Ishikawa (cell line): ENCODE results near the gene KRT81.
A peak's percentile ranks its signal among the peaks of the same experiment; 100 is the strongest.

Experiments
- CEBPB ChIP-seq: IDR thresholded peaks from 2 replicates; pipeline ENCODE4 v1.6.1; 2012
- CREB1 ChIP-seq: IDR thresholded peaks from 2 replicates; pipeline ENCODE4 v1.6.1; 2012; ENCODE audit warnings: low read depth
- EP300 ChIP-seq: IDR thresholded peaks from 2 replicates; pipeline ENCODE4 v1.6.1; 2012; ENCODE audit warnings: borderline replicate concordance
- MAX ChIP-seq: IDR thresholded peaks from 2 replicates; pipeline ENCODE4 v1.6.1; 2012
- NFIC ChIP-seq: IDR thresholded peaks from 2 replicates; pipeline ENCODE4 v1.6.1; 2012
- RAD21 ChIP-seq: IDR thresholded peaks from 2 replicates; pipeline ENCODE4 v1.6.1; 2012; ENCODE audit warnings: low read depth
- REST ChIP-seq: IDR thresholded peaks from 2 replicates; pipeline ENCODE4 v1.6.1; 2012; ENCODE audit warnings: low read depth, mild to moderate bottlenecking
- TAF1 ChIP-seq: IDR thresholded peaks from 2 replicates; pipeline ENCODE4 v1.6.1; 2012; ENCODE audit warnings: low read depth, mild to moderate bottlenecking
- USF1 ChIP-seq: IDR thresholded peaks from 2 replicates; pipeline ENCODE4 v1.6.1; 2012

GRCh38 chr12:52244615-52244994, 46.7 kb downstream of the KRT81 start:
- no peak for TF ChIP-seq REST
- no peak for TF ChIP-seq NFIC
- no peak for TF ChIP-seq TAF1
- TF ChIP-seq RAD21: peak; percentile 19; the same call in 1 of the 2 replicates
- no peak for TF ChIP-seq EP300
- TF ChIP-seq CEBPB: no peak
- no peak for TF ChIP-seq MAX
- no peak for TF ChIP-seq CREB1
- TF ChIP-seq USF1: no peak
